ENCODE results near the gene CDH5. TPM values are rescaled to one million over a fixed set of nuclear protein-coding genes. Genes with fewer than 3 reads are reported as not detected.

The CDH5 gene
- total RNA-seq, 4 donors from 2014 or later: 10.2 to 28.3 (median 14.0) TPM

GRCh38 chr16:66369055-66369592 lies 2.6 kb downstream of the CDH5 start:
- TF ChIP-seq POLR2A (IDR thresholded peaks at IDR 0.05) (no peak), CTCF (IDR thresholded peaks at IDR 0.05) (no peak)
- no peak overlapping the region for H3K4me3 ChIP-seq (ENCODE audit: low read depth, poor library complexity, severe bottlenecking)
- intact Hi-C loops (cut with DNase I; ENCODE audit: low total_unique reads): no loop called here
- no peak for DNase-seq (ENCODE audit: low spot score in 2 of 2)
- 82 to 88% methylated on average over 5 of the region's 5 CpGs for WGBS, 2 donors

- WGBS, 2 donors: 71 to 83% methylated on average over 8 of the region's 9 CpGs
- H3K4me3 ChIP-seq (ENCODE audit: low read depth, poor library complexity, severe bottlenecking): no peak overlapping the region
- intact Hi-C loops (cut with DNase I; ENCODE audit: low total_unique reads): no loop called here
- DNase-seq (ENCODE audit: low spot score in 2 of 2): peak in 1 of 2 donors; percentile 80
- TF ChIP-seq CTCF (IDR thresholded peaks at IDR 0.05) (no peak), POLR2A (IDR thresholded peaks at IDR 0.05) (no peak)
Observed at GRCh38 chr16:66370786-66371684, 4.5 kb downstream of the CDH5 start.

- intact Hi-C loops (cut with DNase I; ENCODE audit: low total_unique reads): no loop called here
- DNase-seq (ENCODE audit: low spot score in 2 of 2): peak in 1 of 2 donors; percentile 80
- 79 to 87% methylated on average over 14 to 15 of the region's 15 CpGs for WGBS, 2 donors
- H3K4me3 ChIP-seq (ENCODE audit: low read depth, poor library complexity, severe bottlenecking): no peak overlapping the region
- TF ChIP-seq CTCF (IDR thresholded peaks at IDR 0.05) (no peak), POLR2A (IDR thresholded peaks at IDR 0.05) (no peak)
Observed at GRCh38 chr16:66372078-66372897, 5.8 kb downstream of the CDH5 start.

- no peak overlapping the region for H3K4me3 ChIP-seq (ENCODE audit: low read depth, poor library complexity, severe bottlenecking)
- DNase-seq (ENCODE audit: low spot score in 2 of 2): no peak
- no peak for TF ChIP-seq CTCF (IDR thresholded peaks at IDR 0.05)
- WGBS, 2 donors: 82 to 84% methylated on average over 4 of the region's 4 CpGs
- intact Hi-C loops (cut with DNase I; ENCODE audit: low total_unique reads): no loop called here
Observed at GRCh38 chr16:66372898-66373155, 6.3 kb downstream of the CDH5 start.

GRCh38 chr16:66373667-66374066 lies 7.2 kb downstream of the CDH5 start:
- intact Hi-C loops (cut with DNase I; ENCODE audit: low total_unique reads): no loop called here
- TF ChIP-seq CTCF (IDR thresholded peaks at IDR 0.05): no peak
- TF ChIP-seq POLR2A (IDR thresholded peaks at IDR 0.05): no peak
- H3K4me3 ChIP-seq (ENCODE audit: low read depth, poor library complexity, severe bottlenecking): no peak overlapping the region
- no peak for DNase-seq (ENCODE audit: low spot score in 2 of 2)
- 93% methylated on average over 5 of the region's 5 CpGs for WGBS, 2 donors
